GM12874 (cell line): ENCODE data around the gene NAALADL2.

Experiments
- TF ChIP-seq, protein P1 (sequence below): IDR thresholded peaks from 2 replicates; pipeline ENCODE4 v1.5.1; 2011; ENCODE audit warnings: low read depth, mild to moderate bottlenecking, control low read depth, low read length, moderate library complexity; ENCODE audit not compliant: insufficient read depth

The NAALADL2 gene

DNA sequence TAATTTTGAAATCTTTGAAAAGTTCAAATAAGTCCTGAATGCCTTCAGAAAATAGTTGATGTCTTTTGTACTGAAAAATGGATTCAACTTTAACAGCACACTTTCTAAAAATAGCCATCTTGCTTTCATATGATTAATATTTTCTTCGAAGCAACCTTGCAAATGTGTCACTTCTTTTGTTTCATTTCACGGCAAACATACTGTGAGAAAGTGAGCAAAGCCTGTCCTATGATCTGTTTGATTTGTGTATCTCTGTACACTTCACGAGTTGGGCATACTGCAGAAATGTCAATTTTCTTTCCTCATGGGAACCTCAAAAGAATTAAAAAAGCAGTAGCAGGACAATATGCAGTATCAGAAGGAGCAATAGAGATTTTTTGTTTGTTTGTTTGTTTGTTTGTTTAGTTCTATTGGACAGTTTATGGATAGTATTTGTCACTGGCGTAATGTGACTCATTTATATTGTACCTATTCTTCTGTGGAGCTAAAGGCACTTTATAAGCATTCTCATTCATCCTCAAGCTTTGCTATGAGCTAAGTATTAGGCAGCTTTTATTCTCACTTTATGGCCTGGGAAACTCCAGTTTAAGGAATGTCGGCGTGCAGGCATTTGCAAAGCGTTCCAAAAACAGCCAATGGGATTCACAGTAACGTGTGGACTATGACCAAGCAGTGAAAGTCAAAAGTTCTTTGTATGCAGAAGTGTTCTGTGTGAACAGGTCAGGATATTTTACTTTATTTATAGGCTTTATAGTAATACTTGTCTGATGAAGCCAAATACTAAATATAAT, 572.0 kb downstream of the NAALADL2 start:
- TF ChIP-seq, protein P1, sequence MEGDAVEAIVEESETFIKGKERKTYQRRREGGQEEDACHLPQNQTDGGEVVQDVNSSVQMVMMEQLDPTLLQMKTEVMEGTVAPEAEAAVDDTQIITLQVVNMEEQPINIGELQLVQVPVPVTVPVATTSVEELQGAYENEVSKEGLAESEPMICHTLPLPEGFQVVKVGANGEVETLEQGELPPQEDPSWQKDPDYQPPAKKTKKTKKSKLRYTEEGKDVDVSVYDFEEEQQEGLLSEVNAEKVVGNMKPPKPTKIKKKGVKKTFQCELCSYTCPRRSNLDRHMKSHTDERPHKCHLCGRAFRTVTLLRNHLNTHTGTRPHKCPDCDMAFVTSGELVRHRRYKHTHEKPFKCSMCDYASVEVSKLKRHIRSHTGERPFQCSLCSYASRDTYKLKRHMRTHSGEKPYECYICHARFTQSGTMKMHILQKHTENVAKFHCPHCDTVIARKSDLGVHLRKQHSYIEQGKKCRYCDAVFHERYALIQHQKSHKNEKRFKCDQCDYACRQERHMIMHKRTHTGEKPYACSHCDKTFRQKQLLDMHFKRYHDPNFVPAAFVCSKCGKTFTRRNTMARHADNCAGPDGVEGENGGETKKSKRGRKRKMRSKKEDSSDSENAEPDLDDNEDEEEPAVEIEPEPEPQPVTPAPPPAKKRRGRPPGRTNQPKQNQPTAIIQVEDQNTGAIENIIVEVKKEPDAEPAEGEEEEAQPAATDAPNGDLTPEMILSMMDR, result no peak

DNA sequence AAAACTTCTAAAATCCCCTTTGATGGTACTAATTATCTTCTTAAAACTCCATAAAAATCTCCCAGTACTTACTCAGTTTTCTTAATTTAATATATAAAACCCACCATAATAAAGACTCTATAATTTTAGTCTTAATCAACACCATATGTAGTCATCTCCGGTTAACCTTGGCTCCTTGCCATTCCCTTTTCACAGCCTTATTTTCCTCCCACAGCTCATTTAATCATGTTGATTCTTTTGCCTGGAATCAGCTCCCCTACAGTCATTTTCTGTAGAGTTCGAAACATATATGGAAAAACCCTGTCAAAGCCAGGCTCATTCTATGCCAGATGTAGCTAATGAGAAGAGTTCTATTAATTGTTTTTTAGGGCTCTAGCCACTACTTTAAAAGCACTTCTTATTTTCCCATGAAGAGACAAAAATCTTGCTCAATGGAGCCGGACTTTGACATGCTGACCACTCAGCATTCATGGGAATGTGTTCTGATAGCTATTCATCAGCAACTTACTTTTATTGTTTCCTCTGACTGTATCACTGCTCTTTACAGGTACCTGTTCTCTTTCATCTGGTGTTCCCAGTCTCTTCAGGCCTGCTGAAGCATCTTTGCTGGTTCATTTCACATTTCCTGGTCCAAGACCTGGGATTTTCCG, 573.4 kb downstream of the NAALADL2 start:
- TF ChIP-seq, protein P1, result no peak

DNA sequence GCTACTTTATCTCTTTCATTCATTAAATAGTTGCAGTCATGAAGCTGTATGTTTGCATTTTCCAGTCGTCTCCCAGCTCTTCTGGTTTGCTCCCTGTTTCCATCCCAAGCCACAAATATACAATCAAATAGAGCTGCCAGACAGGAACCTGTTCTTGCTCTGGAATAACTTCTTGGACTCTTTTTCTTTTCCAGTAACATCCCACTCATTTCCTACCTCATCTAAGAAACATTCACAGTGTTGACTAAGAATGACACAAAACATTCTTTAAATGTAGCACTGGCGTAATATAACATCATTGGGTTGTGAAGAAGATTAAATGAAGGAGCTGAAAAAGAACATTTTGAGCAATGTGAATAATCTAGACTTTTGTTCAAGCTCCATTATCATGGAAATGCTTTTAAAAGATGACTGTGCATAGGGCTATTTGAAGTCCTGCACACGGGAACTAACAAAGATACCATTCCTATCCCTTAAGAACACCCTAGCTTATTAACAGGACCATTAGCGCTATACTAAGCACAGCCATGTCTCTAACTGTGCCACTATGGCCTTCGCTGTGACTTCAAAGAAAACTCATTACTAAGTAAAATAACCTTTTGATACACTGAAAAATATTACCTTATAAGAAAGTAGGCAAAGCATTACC, 574.0 kb downstream of the NAALADL2 start:
- TF ChIP-seq, protein P1, result no peak

DNA sequence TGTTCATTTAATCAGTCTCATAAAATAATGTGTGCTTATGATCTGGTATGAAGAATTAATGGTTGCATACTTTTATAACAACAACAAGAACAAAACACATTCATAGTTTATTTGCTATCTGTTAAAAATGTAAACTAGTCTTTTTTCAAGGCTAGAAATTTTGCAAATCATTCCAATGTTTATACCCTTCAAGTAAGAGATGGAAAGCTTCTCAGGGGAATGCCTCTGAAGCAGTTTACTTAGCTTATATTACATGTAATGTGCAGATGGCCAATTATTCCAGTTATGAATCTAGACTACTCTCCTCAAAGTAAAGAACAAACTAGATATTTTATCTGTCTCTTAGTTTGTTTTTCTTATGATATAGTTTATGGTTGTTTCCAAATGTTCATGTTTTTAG, 575.4 kb downstream of the NAALADL2 start:
- TF ChIP-seq, protein P1, result no peak

DNA sequence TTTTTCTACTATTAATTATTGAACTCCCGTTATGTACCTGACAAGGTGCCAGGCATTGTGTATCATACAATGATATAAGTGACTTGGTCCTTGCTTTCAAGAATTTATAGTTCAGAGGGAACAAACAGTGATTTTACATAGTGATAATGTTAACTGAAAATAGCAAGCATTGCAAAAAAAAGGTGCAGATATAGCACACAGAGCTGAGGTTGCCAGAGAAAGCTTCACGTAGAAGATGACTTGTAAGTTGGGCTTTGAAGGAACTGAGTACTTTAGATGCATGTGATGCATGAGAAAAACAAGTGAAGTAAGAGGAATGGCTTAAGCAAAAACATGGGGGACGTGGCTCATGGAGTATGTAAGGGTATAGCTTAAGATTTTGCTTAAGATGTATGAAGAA, 584.5 kb downstream of the NAALADL2 start:
- TF ChIP-seq, protein P1, result no peak

DNA sequence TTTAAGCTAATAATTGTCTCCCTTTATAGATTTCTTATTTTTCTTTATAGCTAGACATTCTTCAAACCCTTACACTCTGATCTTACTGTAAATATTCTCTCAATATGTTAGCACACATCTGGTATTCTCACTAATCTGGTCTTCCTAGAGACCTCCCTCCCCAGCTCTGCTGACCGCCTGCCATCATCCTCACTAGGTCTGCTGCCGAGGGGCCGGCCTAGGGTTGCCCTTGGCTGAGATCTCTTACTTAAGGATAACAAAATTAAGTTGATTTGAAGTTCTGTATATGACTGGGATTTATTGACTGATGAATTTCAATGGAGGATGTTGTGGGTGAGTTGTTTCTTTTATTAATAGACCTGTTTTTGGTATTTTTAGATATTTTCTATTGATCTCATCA, 586.6 kb downstream of the NAALADL2 start:
- TF ChIP-seq, protein P1, result no peak

DNA sequence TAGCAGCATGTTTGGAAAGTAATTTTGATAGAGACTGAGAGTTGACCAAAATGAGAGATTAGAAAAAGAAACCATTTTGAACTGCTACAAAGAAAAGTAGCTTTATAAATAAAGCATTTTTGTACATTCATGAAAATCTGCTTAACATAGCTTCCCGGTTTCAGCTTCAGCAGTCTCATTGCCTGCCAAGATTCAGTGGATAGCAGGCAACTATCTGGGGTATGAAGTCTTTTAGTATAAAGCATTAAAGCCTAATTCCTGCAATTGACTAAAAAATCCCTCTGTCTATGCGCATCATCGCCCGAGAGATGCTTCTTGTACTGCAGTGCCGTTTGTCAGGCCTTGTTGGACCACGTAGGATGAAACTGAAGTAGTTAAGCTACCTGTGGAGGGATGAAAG, 588.4 kb downstream of the NAALADL2 start:
- TF ChIP-seq, protein P1, result no peak
